Measurements from ENCODE around the gene TAF11.

GRCh38 chr6:34900321-34901031, 12.6 kb upstream of the TAF11 start:
- no peak for TF ChIP-seq POLR2AphosphoS5 (IDR thresholded peaks at IDR 0.05)
- TF ChIP-seq POLR2A (IDR thresholded peaks at IDR 0.05) = no peak
- no peak for TF ChIP-seq CTCF (IDR thresholded peaks at IDR 0.05)

Measured in transverse colon (tissue), 4 donors.